H1 (cell line): Measurements from ENCODE around the gene KRTAP10-2. TPM values are rescaled to one million over a fixed set of nuclear protein-coding genes. Genes with fewer than 3 reads are reported as not detected.

Experiments used
- CTCF ChIA-PET: fragments of 300-600 bp; sonication (Branson Sonifier 250); formaldehyde crosslinking; loops from one replicate; lab custom pipeline; 2021; ENCODE audit not compliant: partially characterized antibody; lab: Charles Lee
- POLR2A ChIA-PET: fragments of 300-600 bp; sonication (Branson Sonifier 250); formaldehyde crosslinking; loops from one replicate; lab custom pipeline; 2021; ENCODE audit warnings: inconsistent platforms; ENCODE audit not compliant: partially characterized antibody; lab: Charles Lee
- DNase-seq, 2 experiments: peaks; one replicate each; pipeline versions ENCODE4 v3.0.0 to v3.0.0-alpha.2; 2010 to 2022; ENCODE audit warnings: low spot score in 2 of 2, low read depth in 1 of 2, mixed read lengths in 1 of 2
- FAIRE-seq: peaks from 2 replicates; lab custom pipeline; 2011; peaks lifted over from hg19 to GRCh38; lab: Jason Lieb, UNC
- H2AFZ ChIP-seq: 2 replicates; pipeline ENCODE4 v1.8.1; 2012; ENCODE audit warnings: low read length, inconsistent platforms
- H2AK5ac ChIP-seq: 2 replicates; pipeline ENCODE4 v1.6.1; 2013; ENCODE audit warnings: low read depth, low read length
- H2BK120ac ChIP-seq: replicated peaks from 2 replicates; pipeline ENCODE3; 2013; ENCODE audit warnings: low read depth, low read length, inconsistent platforms
- H2BK12ac ChIP-seq: 2 replicates; pipeline ENCODE4 v1.6.1; 2013; ENCODE audit warnings: low read depth, low read length
- H2BK15ac ChIP-seq: 2 replicates; pipeline ENCODE4 v1.6.1; 2013; ENCODE audit warnings: low read length
- H2BK20ac ChIP-seq: 2 replicates; pipeline ENCODE4 v1.6.1; 2013; ENCODE audit warnings: low read length
- H2BK5ac ChIP-seq: 2 replicates; pipeline ENCODE4 v1.6.1; 2013; ENCODE audit warnings: low read depth, low read length
- H3K14ac ChIP-seq: 2 replicates; pipeline ENCODE4 v1.6.1; 2013; ENCODE audit warnings: inconsistent platforms; ENCODE audit not compliant: insufficient read length
- H3K18ac ChIP-seq: 2 replicates; pipeline ENCODE4 v1.6.1; 2013; ENCODE audit warnings: low read length; ENCODE audit errors: extremely low read depth
- H3K23ac ChIP-seq: 2 replicates; pipeline ENCODE4 v1.6.1; 2013; ENCODE audit warnings: inconsistent platforms; ENCODE audit not compliant: insufficient read length
- H3K23me2 ChIP-seq: 2 replicates; pipeline ENCODE4 v1.6.1; 2013; ENCODE audit warnings: low read depth, low read length
- H3K27ac ChIP-seq: 2 replicates; pipeline ENCODE4 v1.6.1; 2011; ENCODE audit warnings: low read depth, low read length, inconsistent platforms
- H3K27me3 ChIP-seq, 4 experiments: replicated peaks in 1 of 4; 1 replicate in 1 of 4; 2 replicates in 3 of 4; pipeline versions ENCODE4 v1.6.1 to v1.8.1; 2011 to 2013; ENCODE audit warnings: low read length in 3 of 4, mild to moderate bottlenecking in 3 of 4, inconsistent platforms in 2 of 4, mixed read lengths in 2 of 4, moderate library complexity in 1 of 4; ENCODE audit not compliant: control insufficient read depth in 3 of 4, insufficient read depth in 3 of 4; ENCODE audit errors: extremely low read depth in 1 of 4
- H3K36me3 ChIP-seq, 4 experiments: 2 replicates each; pipeline versions ENCODE4 v1.6.1 to v1.8.1; 2011 to 2013; ENCODE audit warnings: mild to moderate bottlenecking in 4 of 4, low read length in 3 of 4, moderate library complexity in 2 of 4, control low read depth in 1 of 4, inconsistent platforms in 1 of 4; ENCODE audit not compliant: insufficient read depth in 4 of 4, control insufficient read depth in 2 of 4
- H3K4ac ChIP-seq: replicated peaks from 2 replicates; pipeline ENCODE3; 2013; ENCODE audit warnings: low read length, low read depth, mixed read lengths, inconsistent platforms; ENCODE audit not compliant: insufficient read length
- H3K4me1 ChIP-seq, 4 experiments: replicated peaks in 1 of 4; 1 replicate in 1 of 4; 2 replicates in 3 of 4; pipeline versions ENCODE4 v1.6.1 to v1.8.1; 2011 to 2013; ENCODE audit warnings: low read length in 3 of 4, inconsistent platforms in 2 of 4, mixed read lengths in 1 of 4; ENCODE audit not compliant: insufficient read depth in 4 of 4, control insufficient read depth in 3 of 4
- H3K4me2 ChIP-seq, 2 experiments: 2 replicates each; pipeline versions ENCODE4 v1.6.1 to v1.8.1; 2011 to 2013; ENCODE audit warnings: low read depth in 2 of 2, low read length in 2 of 2, control low read depth in 1 of 2, inconsistent platforms in 1 of 2, mild to moderate bottlenecking in 1 of 2; ENCODE audit not compliant: insufficient read depth in 1 of 2
- H3K4me3 ChIP-seq, 4 experiments: fragments of 200-600, 300-600 bp in 1 of 4; sonication (generic), shearing (Covaris generic), sonication (Bioruptor Twin) in 1 of 4; 2 replicates each; pipeline versions ENCODE4 v1.5.1 to v1.8.1; 2011 to 2016; ENCODE audit warnings: low read length in 4 of 4, low read depth in 3 of 4, control low read depth in 2 of 4, inconsistent platforms in 2 of 4, mild to moderate bottlenecking in 2 of 4, mixed read lengths in 1 of 4, moderate library complexity in 1 of 4; ENCODE audit not compliant: insufficient read depth in 2 of 4; ENCODE audit errors: extremely low read depth in 1 of 4
- H3K56ac ChIP-seq: replicated peaks from 2 replicates; pipeline ENCODE3; 2013; ENCODE audit warnings: low read depth, mild to moderate bottlenecking, mixed read lengths, low read length, inconsistent platforms; ENCODE audit not compliant: insufficient read length
- H3K79me1 ChIP-seq: 2 replicates; pipeline ENCODE4 v1.6.1; 2013; ENCODE audit warnings: low read depth, low read length, control low read depth
- H3K79me2 ChIP-seq, 2 experiments: 2 replicates each; pipeline versions ENCODE4 v1.6.1 to v1.8.1; 2012 to 2013; ENCODE audit warnings: low read length in 2 of 2, mild to moderate bottlenecking in 2 of 2, inconsistent platforms in 1 of 2; ENCODE audit not compliant: insufficient read depth in 2 of 2, control insufficient read depth in 1 of 2
- H3K9ac ChIP-seq, 4 experiments: replicated peaks in 1 of 4; 1 replicate in 1 of 4; 2 replicates in 3 of 4; pipeline versions ENCODE4 v1.6.1 to v1.8.1; 2011 to 2013; ENCODE audit warnings: low read depth in 3 of 4, low read length in 3 of 4, control low read depth in 2 of 4, mild to moderate bottlenecking in 2 of 4, moderate library complexity in 2 of 4, inconsistent platforms in 1 of 4; ENCODE audit errors: extremely low read depth in 1 of 4
- H3K9me3 ChIP-seq, 2 experiments: 2 replicates each; pipeline versions ENCODE4 v1.6.1 to v1.8.1; 2012 to 2013; ENCODE audit warnings: mild to moderate bottlenecking in 2 of 2, moderate library complexity in 2 of 2, control low read depth in 1 of 2, inconsistent platforms in 1 of 2, low read depth in 1 of 2, low read length in 1 of 2, mixed read lengths in 1 of 2; ENCODE audit not compliant: insufficient read depth in 2 of 2
- H4K20me1 ChIP-seq, 2 experiments: replicated peaks in 1 of 2; 2 replicates each; pipeline versions ENCODE3 to v1.8.1; 2011 to 2013; ENCODE audit warnings: inconsistent platforms in 2 of 2, low read length in 2 of 2, mild to moderate bottlenecking in 1 of 2; ENCODE audit not compliant: insufficient read depth in 2 of 2, control insufficient read depth in 1 of 2
- H4K5ac ChIP-seq: 2 replicates; pipeline ENCODE4 v1.6.1; 2013; ENCODE audit warnings: low read length, low read depth, mixed read lengths, inconsistent platforms; ENCODE audit not compliant: insufficient read length
- H4K8ac ChIP-seq: 2 replicates; pipeline ENCODE4 v1.8.0; 2013; ENCODE audit warnings: mild to moderate bottlenecking, moderate library complexity, low read length, inconsistent platforms; ENCODE audit not compliant: insufficient read depth; ENCODE audit errors: extremely low read depth
- H4K91ac ChIP-seq: replicated peaks from 2 replicates; pipeline ENCODE3; 2013; ENCODE audit warnings: low read length, mixed read lengths, inconsistent platforms; ENCODE audit not compliant: insufficient read length
- ASH2L ChIP-seq: fragments of 200-600, 300-600 bp; sonication (generic); IDR thresholded peaks from one replicate; pipeline ENCODE4 v1.7.1; 2017; ENCODE audit warnings: low read length
- CBX5 ChIP-seq: fragments of 300-800, 300-1000 bp; sonication (generic); IDR thresholded peaks from 2 replicates; pipeline ENCODE4 v1.7.1; 2016; ENCODE audit warnings: antibody characterized with exemption, low read length, low read depth
- CREB1 ChIP-seq: IDR thresholded peaks from 2 replicates; pipeline ENCODE4 v1.6.1; 2012; ENCODE audit warnings: inconsistent platforms
- KDM4A ChIP-seq: IDR thresholded peaks from one replicate; pipeline ENCODE4 v1.7.1; 2012; ENCODE audit warnings: low read depth, mild to moderate bottlenecking, moderate library complexity, low read length, inconsistent platforms; ENCODE audit not compliant: severe bottlenecking
- MAFK ChIP-seq: IDR thresholded peaks from 2 replicates; pipeline ENCODE4 v1.6.1; 2012; ENCODE audit warnings: low read depth, mild to moderate bottlenecking, improper control_type of control experiment, low read length
- RFX5 ChIP-seq: IDR thresholded peaks from 2 replicates; pipeline ENCODE4 v1.6.1; 2011; ENCODE audit warnings: low read depth, low read length, improper control_type of control experiment, borderline replicate concordance
- TAF7 ChIP-seq: optimal IDR thresholded peaks from 2 replicates; pipeline ENCODE3; 2011; ENCODE audit warnings: low read depth, mild to moderate bottlenecking, inconsistent platforms, low read length, moderate library complexity, borderline replicate concordance
- TBP ChIP-seq: IDR thresholded peaks from 2 replicates; pipeline ENCODE4 v1.6.1; 2011; ENCODE audit warnings: low read depth, low read length, improper control_type of control experiment
- USF2 ChIP-seq: IDR thresholded peaks from 2 replicates; pipeline ENCODE4 v1.6.1; 2011; ENCODE audit warnings: low read length, improper control_type of control experiment
- ZNF274 ChIP-seq: IDR thresholded peaks from 2 replicates; pipeline ENCODE4 v1.7.0; 2012; ENCODE audit warnings: low read length, borderline replicate concordance; ENCODE audit errors: extremely low read depth
- WGBS, 2 experiments: shearing (Covaris generic) in 1 of 2; methylation state at CpG; one replicate each; pipeline versions ENCODE4 v1.1.6 to v1.1.7; 2013 to 2015; ENCODE audit warnings: low lambda C conversion rate in 2 of 2, mixed read lengths in 2 of 2, inconsistent platforms in 1 of 2, low coverage in 1 of 2, missing lambda C conversion rate in 1 of 2; ENCODE audit not compliant: insufficient replicate concordance in 2 of 2, insufficient coverage in 1 of 2, insufficient read length in 1 of 2; ENCODE audit errors: extremely low coverage in 1 of 2, missing lambda C conversion rate in 1 of 2; 5-methylcytosine and 5-hydroxymethylcytosine counted together
- polyA plus RNA-seq, 7 experiments: library from polyadenylated mRNA; depleted of rRNA in 3 of 7; stranded (reverse) in 5 of 7; unstranded in 2 of 7; fragments of >200 nt in 5 of 7; fragments of 200-250 nt in 2 of 7; gene quantifications; 1 replicate in 5 of 7; 2 replicates in 1 of 7; 4 replicates in 1 of 7; pipeline versions ENCODE4 v1.2.1 to v1.2.3, GENCODE V29; 2011 to 2013; ENCODE audit warnings: missing spikeins in 2 of 7, mixed read lengths in 2 of 7
- total RNA-seq: library from RNA; stranded (reverse); fragmentation: NEBNext Ultra II Directional; extraction: Animal tissue kit (Norgen Biotek cat#: 25700); gene quantifications from 2 replicates; pipeline ENCODE4 v1.2.1, GENCODE V29; 2021

The KRTAP10-2 gene
- total and polyA plus RNA-seq, 2 of the 8 experiments (the other 6 are each of a cell fraction or from before 2014, with no cell fraction given) = 0.11 TPM; not detected in 1

GRCh38 chr21:44526096-44526997, 25.0 kb downstream of the KRTAP10-2 start:
- no peak for FAIRE-seq
- TF ChIP-seq CBX5 = no peak
- TF ChIP-seq TAF7 = no peak
- no peak for TF ChIP-seq CREB1
- TF ChIP-seq ZNF274 = no peak
- TF ChIP-seq TBP = no peak
- no peak for TF ChIP-seq MAFK
- TF ChIP-seq USF2 = no peak
- no peak for TF ChIP-seq RFX5
- no peak for TF ChIP-seq ASH2L
- no peak for TF ChIP-seq KDM4A

More at GRCh38 chr21:44526096-44526997, 25.0 kb downstream of the KRTAP10-2 start:
- Histone ChIP-seq H3K36me3 (no peaks in the 10 kb centered on the region), H3K27me3 (peaks cover 0 to 3% (median 0%) of the 10 kb centered on the region in 4 experiments; a peak in 1 of 7 replicates), H3K79me2 (no peaks in the 10 kb centered on the region), H3K23me2 (peaks cover 16% of the 10 kb centered on the region; the same call in 1 of the 2 replicates), H2BK5ac (no peak overlapping the region), H2BK12ac (no peak overlapping the region), H3K18ac (no peak overlapping the region), H3K4me3 (no peak overlapping the region), H3K9me3 (peaks cover 0 to 15% of the 10 kb centered on the region in 2 experiments; a peak in 1 of 4 replicates), H3K4me2 (no peak overlapping the region), H3K14ac (no peak overlapping the region), H3K79me1 (peaks cover 3% of the 10 kb centered on the region; the same call in 1 of the 2 replicates), H2BK20ac (no peak overlapping the region), H4K8ac (no peak overlapping the region), H2AFZ (no peak overlapping the region), H3K4ac (no peak overlapping the region), H2AK5ac (no peak overlapping the region), H2BK120ac (no peak overlapping the region), H4K20me1 (peaks cover 0 to 2% of the 10 kb centered on the region in 2 experiments), H3K4me1 (no peaks in the 10 kb centered on the region; a peak in 1 of 7 replicates), H3K23ac (no peak overlapping the region), H3K27ac (no peak overlapping the region), H3K9ac (no peak overlapping the region; a peak in 1 of 7 replicates), H2BK15ac (peak overlapping the region; percentile 72; the same call in 1 of the 2 replicates), H4K5ac (no peak overlapping the region), H3K56ac (no peak overlapping the region), H4K91ac (no peak overlapping the region)
- POLR2A ChIA-PET = interaction anchor here (1.1 kb wide), 1 partner anchor 13 kb away, joined by 3 read pairs; no protein-coding TSS in a partner anchor
- no peak for DNase-seq
- CTCF ChIA-PET = interaction anchor here (0.6 to 1.6 kb wide), 3 partner anchors 10 to 55 kb away, joined by 3 to 5 read pairs (median 3); no protein-coding TSS in a partner anchor
- 77% methylated on average over 12 of the region's 12 CpGs; no CpG with 5 or more reads in 1 of the 2 experiments for WGBS, 2 experiments
